ENCODE results near the gene SUSD3.

DNA sequence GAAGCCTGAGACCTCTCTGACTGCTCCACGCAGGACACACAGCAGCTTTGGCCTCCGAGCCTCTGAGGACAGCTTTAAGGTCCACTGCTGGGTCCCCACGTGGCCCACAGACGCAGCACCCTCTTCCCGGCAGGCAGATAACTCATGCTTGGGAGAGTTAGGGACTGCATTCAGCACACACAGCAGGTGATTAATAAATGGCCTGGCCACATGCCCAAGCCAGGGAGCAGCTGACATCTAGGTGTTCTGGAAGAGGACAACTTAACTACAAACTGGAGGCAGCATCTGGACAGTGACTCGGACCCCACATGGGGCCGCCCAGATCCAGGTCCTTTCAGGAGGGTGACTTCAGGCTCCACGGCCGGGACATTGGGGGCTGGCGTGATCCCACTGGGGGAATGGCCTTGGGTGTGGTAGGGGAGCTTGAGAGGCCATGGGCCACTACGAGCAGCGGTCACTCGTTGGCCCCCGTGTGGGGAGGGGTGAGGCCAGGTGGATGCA, 64.3 kb downstream of the SUSD3 start:
- TF ChIP-seq, protein P1, sequence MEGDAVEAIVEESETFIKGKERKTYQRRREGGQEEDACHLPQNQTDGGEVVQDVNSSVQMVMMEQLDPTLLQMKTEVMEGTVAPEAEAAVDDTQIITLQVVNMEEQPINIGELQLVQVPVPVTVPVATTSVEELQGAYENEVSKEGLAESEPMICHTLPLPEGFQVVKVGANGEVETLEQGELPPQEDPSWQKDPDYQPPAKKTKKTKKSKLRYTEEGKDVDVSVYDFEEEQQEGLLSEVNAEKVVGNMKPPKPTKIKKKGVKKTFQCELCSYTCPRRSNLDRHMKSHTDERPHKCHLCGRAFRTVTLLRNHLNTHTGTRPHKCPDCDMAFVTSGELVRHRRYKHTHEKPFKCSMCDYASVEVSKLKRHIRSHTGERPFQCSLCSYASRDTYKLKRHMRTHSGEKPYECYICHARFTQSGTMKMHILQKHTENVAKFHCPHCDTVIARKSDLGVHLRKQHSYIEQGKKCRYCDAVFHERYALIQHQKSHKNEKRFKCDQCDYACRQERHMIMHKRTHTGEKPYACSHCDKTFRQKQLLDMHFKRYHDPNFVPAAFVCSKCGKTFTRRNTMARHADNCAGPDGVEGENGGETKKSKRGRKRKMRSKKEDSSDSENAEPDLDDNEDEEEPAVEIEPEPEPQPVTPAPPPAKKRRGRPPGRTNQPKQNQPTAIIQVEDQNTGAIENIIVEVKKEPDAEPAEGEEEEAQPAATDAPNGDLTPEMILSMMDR (IDR thresholded peaks at IDR 0.05), result no peak
- no peak for TF ChIP-seq POLR2A (IDR thresholded peaks at IDR 0.05)
